CD4-positive, alpha-beta T cell (primary cell): ENCODE measurements around the gene SLC7A5. TPM values are rescaled to one million over a fixed set of nuclear protein-coding genes. Genes with fewer than 3 reads are reported as not detected.
A peak's percentile ranks its signal among the peaks of the same experiment; 100 is the strongest.

Experiments used
- ATAC-seq: fragments of 200-7000 bp; cut with Tn5 transposase; one replicate; pipeline ENCODE4 v1.10.0; 2022; ENCODE audit warnings: mild to moderate bottlenecking; ENCODE audit not compliant: poor library complexity
- CTCF ChIA-PET: fragments of 350-600 bp; sonication (Branson Sonifier 250); formaldehyde crosslinking; loops from one replicate; lab custom pipeline; 2021; ENCODE audit warnings: antibody characterized with exemption, inconsistent platforms; lab: Charles Lee
- POLR2A ChIA-PET: fragments of 350-600 bp; sonication (Branson Sonifier 250); formaldehyde crosslinking; loops from one replicate; lab custom pipeline; 2021; ENCODE audit warnings: antibody characterized with exemption, inconsistent platforms; lab: Charles Lee
- DNase-seq, 14 experiments: peaks; one replicate each; pipeline ENCODE4 v3.0.0-alpha.2; 2013 to 2020; ENCODE audit warnings: mixed read lengths in 2 of 14
- H3K27ac ChIP-seq, 2 donors: one replicate each; pipeline versions ENCODE4 v1.5.1 to v1.7.0; 2013; ENCODE audit warnings: low read length in 2 of 2, low read depth in 1 of 2, mild to moderate bottlenecking in 1 of 2
- H3K27me3 ChIP-seq, 2 experiments: 1 replicate in 1 of 2; 2 replicates in 1 of 2; pipeline versions ENCODE4 v1.6.1 to v1.7.0; 2013; ENCODE audit warnings: low read length in 2 of 2, control low read depth in 1 of 2, mild to moderate bottlenecking in 1 of 2, moderate library complexity in 1 of 2; ENCODE audit not compliant: insufficient read depth in 2 of 2, control insufficient read depth in 1 of 2
- H3K36me3 ChIP-seq: one replicate; pipeline ENCODE4 v1.6.1; 2013; ENCODE audit warnings: low read length, control low read depth; ENCODE audit not compliant: insufficient read depth
- H3K4me1 ChIP-seq: one replicate; pipeline ENCODE4 v1.6.1; 2013; ENCODE audit warnings: low read length, control low read depth; ENCODE audit not compliant: insufficient read depth
- H3K4me3 ChIP-seq: one replicate; pipeline ENCODE4 v1.5.1; 2013; ENCODE audit warnings: mild to moderate bottlenecking, low read length, moderate library complexity
- H3K9me3 ChIP-seq, 2 experiments: 1 replicate in 1 of 2; 2 replicates in 1 of 2; pipeline versions ENCODE4 v1.6.1 to v1.7.0; 2013; ENCODE audit warnings: low read length in 2 of 2, mild to moderate bottlenecking in 2 of 2, control low read depth in 1 of 2, moderate library complexity in 1 of 2; ENCODE audit not compliant: control insufficient read depth in 1 of 2, insufficient read depth in 1 of 2
- H3K27ac Mint-ChIP-seq: one replicate; pipeline ENCODE4 v1.8.0; 2020; ENCODE audit warnings: mixed read lengths
- H3K27me3 Mint-ChIP-seq: one replicate; pipeline ENCODE4 v1.8.0; 2021; ENCODE audit warnings: mixed read lengths
- H3K36me3 Mint-ChIP-seq: one replicate; pipeline ENCODE4 v1.8.0; 2021; ENCODE audit warnings: low read depth, mixed read lengths
- H3K4me1 Mint-ChIP-seq: one replicate; pipeline ENCODE4 v1.8.0; 2021; ENCODE audit warnings: low read depth, mixed read lengths
- H3K4me3 Mint-ChIP-seq: one replicate; pipeline ENCODE4 v1.8.0; 2020; ENCODE audit warnings: mild to moderate bottlenecking, mixed read lengths
- H3K9me3 Mint-ChIP-seq: one replicate; pipeline ENCODE4 v1.8.0; 2020; ENCODE audit warnings: mixed read lengths
- CTCF ChIP-seq: fragments of 200-600 bp; IDR thresholded peaks from one replicate; pipeline ENCODE4 v1.8.0; 2022; ENCODE audit warnings: antibody characterized with exemption, mild to moderate bottlenecking
- intact Hi-C, 2 experiments: fragments of 100-400 bp; cut with DNase I in 1 of 2; cut with micrococcal nuclease in 1 of 2; formaldehyde crosslinking; loops; one replicate each; pipeline versions ENCODE4 v1.15.1 to v1.9.0; 2023 to 2025; cut with DNase I, micrococcal nuclease
- total RNA-seq, 174 experiments: library from RNA in 2 of 174; stranded (reverse) in 2 of 174; gene quantifications; one replicate each; pipeline ENCODE4 v1.2.3 and lab custom pipeline; 2021 to 2026

Gene SLC7A5
- total RNA-seq, 2 experiments from 2014 or later: 80.3 to 85.3 TPM

- Histone ChIP-seq H3K27ac (no peak overlapping the region), H3K9me3 (peaks cover 9 to 18% of the 10 kb centered on the region in 2 experiments), H3K4me1 (peaks cover 7% of the 10 kb centered on the region), H3K4me3 (no peak overlapping the region), H3K27me3 (no peaks in the 10 kb centered on the region), H3K36me3 (no peaks in the 10 kb centered on the region)
- DNase-seq: no peak
- no peak overlapping the region for H3K4me3 Mint-ChIP-seq
- intact Hi-C loops: no loop called here
- H3K36me3 Mint-ChIP-seq: no peaks in the 10 kb centered on the region
- no peaks in the 10 kb centered on the region for H3K27me3 Mint-ChIP-seq
- CTCF ChIA-PET: interaction anchor here (1.1 kb wide), 1 partner anchor 43 kb away, joined by 4 read pairs; no protein-coding TSS in a partner anchor
- POLR2A ChIA-PET: interaction anchor here (1.1 kb wide), 1 partner anchor 16 kb away, joined by 4 read pairs; no protein-coding TSS in a partner anchor
- TF ChIP-seq CTCF: no peak
- H3K27ac Mint-ChIP-seq: no peak overlapping the region
- H3K9me3 Mint-ChIP-seq: no peaks in the 10 kb centered on the region
- H3K4me1 Mint-ChIP-seq: peaks cover 4% of the 10 kb centered on the region
- ATAC-seq: no peak
Observed at GRCh38 chr16:87822108-87822970, 47.0 kb downstream of the SLC7A5 start.

- ATAC-seq (peak; percentile 48), DNase-seq (peak in 1 of 14 experiments; percentile 16)
- Histone ChIP-seq H3K36me3 (no peaks in the 10 kb centered on the region), H3K27ac (no peak overlapping the region), H3K27me3 (no peaks in the 10 kb centered on the region), H3K4me1 (peaks cover 7% of the 10 kb centered on the region), H3K4me3 (no peak overlapping the region), H3K9me3 (peaks cover 15 to 24% of the 10 kb centered on the region in 2 experiments)
- Mint-ChIP-seq H3K4me1 (peaks cover 4% of the 10 kb centered on the region), H3K27ac (peak overlapping the region; percentile 49), H3K36me3 (no peaks in the 10 kb centered on the region), H3K9me3 (no peaks in the 10 kb centered on the region), H3K27me3 (no peaks in the 10 kb centered on the region), H3K4me3 (no peak overlapping the region)
- intact Hi-C loops: loop anchor here in 1 of 2 experiments (2.0 kb wide), 1 partner anchor 23 kb away; no protein-coding TSS in a partner anchor
- TF ChIP-seq CTCF: no peak
- CTCF ChIA-PET: interaction anchor here (1.1 kb wide), 1 partner anchor 42 kb away, joined by 4 read pairs; no protein-coding TSS in a partner anchor
- POLR2A ChIA-PET: interaction anchor here (1.1 kb wide), 1 partner anchor 15 kb away, joined by 4 read pairs; no protein-coding TSS in a partner anchor
Observed at GRCh38 chr16:87821376-87822107, 47.8 kb downstream of the SLC7A5 start.

GRCh38 chr16:87819983-87820382 lies 49.3 kb downstream of the SLC7A5 start:
- Mint-ChIP-seq H3K27me3 (no peaks in the 10 kb centered on the region), H3K36me3 (no peaks in the 10 kb centered on the region), H3K4me1 (peaks cover 4% of the 10 kb centered on the region), H3K4me3 (no peak overlapping the region), H3K27ac (no peak overlapping the region), H3K9me3 (no peaks in the 10 kb centered on the region)
- TF ChIP-seq CTCF: no peak
- Histone ChIP-seq H3K36me3 (no peaks in the 10 kb centered on the region), H3K27ac (no peak overlapping the region), H3K4me1 (peaks cover 7% of the 10 kb centered on the region), H3K9me3 (peaks cover 18 to 34% of the 10 kb centered on the region in 2 experiments), H3K4me3 (no peak overlapping the region), H3K27me3 (no peaks in the 10 kb centered on the region)
- CTCF ChIA-PET: interaction anchor here (1.6 kb wide), 1 partner anchor 41 kb away, joined by 4 read pairs; no protein-coding TSS in a partner anchor
- POLR2A ChIA-PET: no interaction called here
- intact Hi-C loops: loop anchor here in 1 of 2 experiments (2.0 kb wide), 1 partner anchor 25 kb away; no protein-coding TSS in a partner anchor
- DNase-seq: peak in 1 of 14 experiments; percentile 1
- no peak for ATAC-seq
